PC-3 (cell line): ENCODE measurements around the gene DLG2.

Source experiments
- CTCF ChIP-seq: fragments of 300-600 bp; sonication (generic); conservative IDR thresholded peaks from 2 replicates; pipeline ENCODE4 v1.5.1; 2017; ENCODE audit warnings: antibody characterized with exemption, low read depth, mild to moderate bottlenecking, low read length
- EZH2phosphoT487 ChIP-seq: fragments of 300-600 bp; sonication (generic); IDR thresholded peaks from 2 replicates; pipeline ENCODE4 v1.6.1; 2018; ENCODE audit warnings: mild to moderate bottlenecking, antibody characterized with exemption, low read length, borderline replicate concordance

- TF ChIP-seq CTCF: no peak
- TF ChIP-seq EZH2phosphoT487: no peak
Observed at GRCh38 chr11:84164728-84165127, 1462.4 kb downstream of the DLG2 start.
